Measurements from ENCODE around the gene ABCC6. TPM values are rescaled to one million over a fixed set of nuclear protein-coding genes. Genes with fewer than 3 reads are reported as not detected.

Gene ABCC6
- total and polyA plus RNA-seq, 12 donors: 0.17 to 3.8 (median 1.0) TPM

DNA sequence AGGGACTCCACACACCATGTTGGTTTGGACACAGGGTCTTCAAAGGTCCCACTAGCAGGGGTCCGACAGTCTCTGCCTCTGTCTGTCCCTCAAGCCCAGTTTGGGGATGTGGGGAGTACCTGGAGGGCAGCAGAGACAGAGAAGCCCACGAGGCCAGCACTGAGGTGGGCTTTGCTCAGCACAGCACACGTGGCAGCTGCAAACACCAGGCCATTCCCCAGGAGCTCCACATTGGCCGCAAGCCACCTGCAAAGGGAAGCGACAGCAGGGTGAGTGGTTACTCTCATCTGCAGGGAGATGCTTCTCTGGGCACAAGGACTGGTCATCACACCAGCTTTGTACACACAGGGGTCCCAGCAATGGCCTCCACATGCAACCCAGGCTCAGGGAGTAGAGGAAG is 62.0 kb downstream of the ABCC6 start:
- no peaks in the 10 kb centered on the region for H3K36me3 ChIP-seq
- WGBS, 2 donors: 74 to 78% methylated on average over 5 of the region's 5 CpGs
- H3K4me1 ChIP-seq: no peaks in the 10 kb centered on the region
- intact Hi-C loops (cut with DNase I): no loop called here
- ATAC-seq (no peak), DNase-seq (no peak)
- H3K4me3 ChIP-seq: no peak overlapping the region
- TF ChIP-seq, protein P1, sequence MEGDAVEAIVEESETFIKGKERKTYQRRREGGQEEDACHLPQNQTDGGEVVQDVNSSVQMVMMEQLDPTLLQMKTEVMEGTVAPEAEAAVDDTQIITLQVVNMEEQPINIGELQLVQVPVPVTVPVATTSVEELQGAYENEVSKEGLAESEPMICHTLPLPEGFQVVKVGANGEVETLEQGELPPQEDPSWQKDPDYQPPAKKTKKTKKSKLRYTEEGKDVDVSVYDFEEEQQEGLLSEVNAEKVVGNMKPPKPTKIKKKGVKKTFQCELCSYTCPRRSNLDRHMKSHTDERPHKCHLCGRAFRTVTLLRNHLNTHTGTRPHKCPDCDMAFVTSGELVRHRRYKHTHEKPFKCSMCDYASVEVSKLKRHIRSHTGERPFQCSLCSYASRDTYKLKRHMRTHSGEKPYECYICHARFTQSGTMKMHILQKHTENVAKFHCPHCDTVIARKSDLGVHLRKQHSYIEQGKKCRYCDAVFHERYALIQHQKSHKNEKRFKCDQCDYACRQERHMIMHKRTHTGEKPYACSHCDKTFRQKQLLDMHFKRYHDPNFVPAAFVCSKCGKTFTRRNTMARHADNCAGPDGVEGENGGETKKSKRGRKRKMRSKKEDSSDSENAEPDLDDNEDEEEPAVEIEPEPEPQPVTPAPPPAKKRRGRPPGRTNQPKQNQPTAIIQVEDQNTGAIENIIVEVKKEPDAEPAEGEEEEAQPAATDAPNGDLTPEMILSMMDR (IDR thresholded peaks at IDR 0.05): no peak
- peaks cover 0 to 29% (median 9%) of the 10 kb centered on the region in 11 donors for H3K9me3 ChIP-seq
- no peak overlapping the region for H3K27ac ChIP-seq
- no peaks in the 10 kb centered on the region for H3K27me3 ChIP-seq

DNA sequence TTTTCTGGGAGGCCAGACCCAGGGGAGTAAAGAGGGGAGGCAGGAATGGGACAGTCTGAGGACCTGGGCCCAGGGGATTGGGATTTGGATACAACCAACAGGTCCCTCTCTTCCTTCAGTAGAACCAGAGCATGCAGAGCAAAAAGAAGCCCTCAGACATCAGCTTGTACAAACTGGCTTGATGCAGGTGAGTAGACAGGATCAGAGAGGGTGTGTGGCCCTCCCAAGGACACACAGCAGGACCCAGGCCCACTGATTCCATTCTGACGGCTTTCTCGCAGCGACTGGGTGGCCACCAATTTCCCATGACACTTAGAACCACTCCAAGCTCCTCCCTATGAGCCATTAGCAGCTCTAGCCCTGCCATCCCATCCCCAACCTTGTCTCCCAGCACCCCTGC is 63.6 kb downstream of the ABCC6 start:
- H3K4me1 ChIP-seq: no peaks in the 10 kb centered on the region
- TF ChIP-seq, protein P1 (IDR thresholded peaks at IDR 0.05): no peak
- no peak overlapping the region for H3K27ac ChIP-seq
- 90 to 94% methylated on average over 3 of the region's 3 CpGs for WGBS, 2 donors
- DNase-seq (no peak), ATAC-seq (no peak)
- no peaks in the 10 kb centered on the region for H3K36me3 ChIP-seq
- intact Hi-C loops (cut with DNase I): no loop called here
- H3K27me3 ChIP-seq: no peaks in the 10 kb centered on the region
- peaks cover 0 to 29% (median 9%) of the 10 kb centered on the region in 11 donors for H3K9me3 ChIP-seq
- H3K4me3 ChIP-seq: no peak overlapping the region

DNA sequence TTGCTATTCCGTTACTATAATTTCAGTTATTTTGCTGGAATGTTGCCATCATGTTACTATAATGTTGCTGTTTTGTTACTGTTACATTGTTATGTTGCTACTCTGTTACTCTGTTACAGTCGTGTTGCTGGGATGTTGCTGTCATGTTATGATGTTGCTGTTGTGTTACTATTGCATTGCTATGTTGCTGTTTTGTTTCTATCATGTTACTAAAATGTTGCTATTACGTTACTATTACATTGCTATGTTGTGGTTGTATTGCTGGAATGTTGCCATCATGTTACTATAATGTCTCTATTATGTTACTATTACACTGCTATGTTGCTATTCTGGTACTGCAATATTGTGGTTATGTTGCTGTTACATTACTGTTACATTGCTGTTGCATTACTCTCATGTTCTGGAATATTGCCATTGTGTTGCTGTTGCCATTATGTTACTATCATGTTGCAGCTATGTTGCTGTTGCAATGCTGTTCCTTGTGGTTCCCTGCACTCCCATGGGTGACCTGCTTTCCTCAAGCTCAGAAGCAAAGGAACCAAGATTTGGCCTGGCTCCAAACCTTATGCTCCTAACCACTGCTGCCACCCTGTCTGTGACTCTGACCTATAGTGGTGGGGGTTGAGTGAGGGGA is 64.4 kb downstream of the ABCC6 start:
- intact Hi-C loops (cut with DNase I): no loop called here
- no peak overlapping the region for H3K27ac ChIP-seq
- TF ChIP-seq, protein P1 (IDR thresholded peaks at IDR 0.05): no peak
- H3K4me3 ChIP-seq: no peak overlapping the region
- no peaks in the 10 kb centered on the region for H3K36me3 ChIP-seq
- H3K27me3 ChIP-seq: no peaks in the 10 kb centered on the region
- no peak for ATAC-seq
- H3K4me1 ChIP-seq: no peaks in the 10 kb centered on the region
- 80 to 81% methylated on average over 3 of the region's 3 CpGs for WGBS, 2 donors
- no peak for DNase-seq
- H3K9me3 ChIP-seq: peaks cover 0 to 29% (median 9%) of the 10 kb centered on the region in 11 donors

DNA sequence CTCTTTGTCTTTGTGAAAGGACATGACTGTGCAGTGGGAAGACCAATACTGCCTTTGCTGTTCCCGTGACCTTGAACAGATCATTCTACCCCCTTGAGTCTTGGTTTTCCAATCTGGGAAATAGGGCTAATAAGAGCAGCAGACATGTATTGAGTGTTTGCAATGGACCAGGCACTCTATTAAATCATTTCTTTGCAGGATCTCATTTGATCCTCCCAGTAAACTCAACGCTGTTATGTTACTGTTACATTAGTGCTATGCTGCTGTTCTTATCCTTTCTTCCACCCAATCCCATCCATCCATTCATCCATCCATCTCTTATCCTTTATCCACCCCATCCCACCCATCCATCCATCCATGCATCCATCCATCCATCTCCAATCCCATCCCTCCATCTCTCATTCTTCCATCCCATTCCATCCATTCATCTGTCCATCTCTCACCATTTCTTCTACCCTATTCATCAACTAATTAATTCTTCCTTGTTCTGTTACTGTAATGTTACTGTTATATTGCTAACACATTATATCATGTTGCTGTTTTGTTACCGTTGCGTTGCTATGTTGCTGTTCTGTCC is 65.1 kb downstream of the ABCC6 start:
- Histone ChIP-seq H3K9me3 (peaks cover 0 to 29% (median 9%) of the 10 kb centered on the region in 11 donors), H3K4me3 (no peak overlapping the region), H3K4me1 (no peaks in the 10 kb centered on the region), H3K27me3 (no peaks in the 10 kb centered on the region), H3K36me3 (no peaks in the 10 kb centered on the region), H3K27ac (no peak overlapping the region)
- TF ChIP-seq, protein P1 (IDR thresholded peaks at IDR 0.05): no peak
- DNase-seq (no peak), ATAC-seq (no peak)
- intact Hi-C loops (cut with DNase I): no loop called here
- WGBS, 2 donors: 87 to 96% methylated on average over 4 of the region's 4 CpGs
